Keratinocyte (primary cell): ENCODE results near the gene COX5A. TPM values are rescaled to one million over a fixed set of nuclear protein-coding genes. Genes with fewer than 3 reads are reported as not detected.

Experiments
- DNase-seq: peaks from one replicate; pipeline ENCODE4 v3.0.0-alpha.2; 2011; ENCODE audit warnings: low read depth, missing footprints, low spot score
- FAIRE-seq: peaks from 2 replicates; lab custom pipeline; 2011; peaks lifted over from hg19 to GRCh38; lab: Jason Lieb, UNC
- H2AFZ ChIP-seq: 2 replicates; pipeline ENCODE4 v1.6.0; 2012; ENCODE audit warnings: low read length, control low read depth, inconsistent platforms; ENCODE audit not compliant: control insufficient read depth
- H3K27ac ChIP-seq: 2 replicates; pipeline ENCODE4 v1.5.1; 2011; ENCODE audit warnings: low read length; ENCODE audit not compliant: control insufficient read depth, insufficient read depth
- H3K27me3 ChIP-seq: 3 replicates; pipeline ENCODE4 v1.6.0; 2011; ENCODE audit warnings: low read length; ENCODE audit not compliant: control insufficient read depth, insufficient read depth; ENCODE audit errors: extremely low read depth
- H3K36me3 ChIP-seq, 2 experiments: 2 replicates in 1 of 2; 3 replicates in 1 of 2; pipeline ENCODE4 v1.5.1; 2011; ENCODE audit warnings: low read length in 2 of 2, mild to moderate bottlenecking in 1 of 2; ENCODE audit not compliant: control insufficient read depth in 2 of 2, insufficient read depth in 2 of 2; ENCODE audit errors: extremely low read depth in 1 of 2
- H3K4me1 ChIP-seq: 3 replicates; pipeline ENCODE4 v1.5.1; 2011; ENCODE audit warnings: low read length; ENCODE audit not compliant: control insufficient read depth, insufficient read depth; ENCODE audit errors: extremely low read depth
- H3K4me2 ChIP-seq: 3 replicates; pipeline ENCODE4 v1.6.0; 2011; ENCODE audit warnings: low read depth, low read length; ENCODE audit not compliant: control insufficient read depth, insufficient read depth; ENCODE audit errors: extremely low read depth
- H3K4me3 ChIP-seq, 3 experiments: fragments of 200-600 bp in 1 of 3; sonication (generic) in 1 of 3; 2 replicates in 2 of 3; 3 replicates in 1 of 3; pipeline ENCODE4 v1.5.1; 2011 to 2016; ENCODE audit warnings: low read length in 3 of 3, mild to moderate bottlenecking in 3 of 3, control low read depth in 2 of 3, inconsistent platforms in 1 of 3, low read depth in 1 of 3, mixed read lengths in 1 of 3, mixed run types in 1 of 3, moderate library complexity in 1 of 3; ENCODE audit not compliant: control insufficient read depth in 2 of 3, insufficient read depth in 2 of 3; ENCODE audit errors: extremely low read depth in 1 of 3
- H3K79me2 ChIP-seq: 2 replicates; pipeline ENCODE4 v1.6.0; 2012; ENCODE audit warnings: low read length; ENCODE audit not compliant: control insufficient read depth, insufficient read depth
- H3K9ac ChIP-seq: 3 replicates; pipeline ENCODE4 v1.6.0; 2011; ENCODE audit warnings: low read length; ENCODE audit not compliant: control insufficient read depth, insufficient read depth; ENCODE audit errors: extremely low read depth
- H3K9me1 ChIP-seq: 3 replicates; pipeline ENCODE4 v1.6.0; 2011; ENCODE audit warnings: low read length; ENCODE audit not compliant: control insufficient read depth, insufficient read depth; ENCODE audit errors: extremely low read depth
- H3K9me3 ChIP-seq: 2 replicates; pipeline ENCODE4 v1.5.1; 2012; ENCODE audit warnings: low read depth, low read length; ENCODE audit not compliant: control insufficient read depth
- H4K20me1 ChIP-seq: 3 replicates; pipeline ENCODE4 v1.6.0; 2011; ENCODE audit warnings: low read length; ENCODE audit not compliant: control insufficient read depth, insufficient read depth; ENCODE audit errors: extremely low read depth
- EZH2 ChIP-seq: IDR thresholded peaks from one replicate; pipeline ENCODE4 v1.6.1; 2012; ENCODE audit warnings: inconsistent platforms, mild to moderate bottlenecking, low read length, moderate library complexity
- dilution Hi-C: fragments of 300-500 bp; cut with MboI; formaldehyde crosslinking; loops from one replicate; pipeline ENCODE4 v1.7.0; 2020; ENCODE audit warnings: low sequenced_read_pairs; ENCODE audit not compliant: extremely low pct_ligation_motif_present
- polyA plus RNA-seq, 5 experiments: library from polyadenylated mRNA; depleted of rRNA in 3 of 5; stranded (reverse) in 3 of 5; stranded (forward) in 1 of 5; unstranded in 1 of 5; fragments of >200 nt; gene quantifications; 1 replicate in 1 of 5; 2 replicates in 3 of 5; 3 replicates in 1 of 5; pipeline versions ENCODE4 v1.2.1 to v1.2.3, GENCODE V29; 2011 to 2012; ENCODE audit warnings: missing spikeins in 2 of 5, low read depth in 1 of 5, low replicate concordance in 1 of 5
- TF ChIP-seq, protein P1 (sequence below), 3 experiments: IDR thresholded peaks in 1 of 3; conservative IDR thresholded peaks in 1 of 3; optimal IDR thresholded peaks in 1 of 3; 2 replicates in 2 of 3; 3 replicates in 1 of 3; pipeline versions ENCODE3 to v1.5.1; 2011; ENCODE audit warnings: low read length in 3 of 3, mild to moderate bottlenecking in 3 of 3, moderate library complexity in 2 of 3, control low read depth in 1 of 3, inconsistent platforms in 1 of 3; ENCODE audit not compliant: insufficient read depth in 2 of 3; ENCODE audit errors: extremely low read depth in 1 of 3

Gene COX5A
- polyA plus RNA-seq, 1 donor (not counting 4 experiments of a cell fraction or from before 2014, with no cell fraction given), result 217 TPM

GRCh38 chr15:74978077-74978476 lies 40.2 kb upstream of the COX5A start:
- dilution Hi-C loops, result no loop called here

GRCh38 chr15:74977599-74977998 lies 39.7 kb upstream of the COX5A start:
- Histone ChIP-seq H3K79me2 (no peaks in the 10 kb centered on the region), H2AFZ (no peak overlapping the region), H4K20me1 (no peaks in the 10 kb centered on the region), H3K9ac (no peak overlapping the region), H3K36me3 (no peaks in the 10 kb centered on the region), H3K4me2 (no peak overlapping the region), H3K27ac (no peak overlapping the region), H3K4me1 (no peaks in the 10 kb centered on the region), H3K9me1 (no peaks in the 10 kb centered on the region), H3K4me3 (no peak overlapping the region), H3K9me3 (no peaks in the 10 kb centered on the region), H3K27me3 (peaks cover 4% of the 10 kb centered on the region)
- FAIRE-seq (no peak), DNase-seq (no peak)
- TF ChIP-seq, protein P1, sequence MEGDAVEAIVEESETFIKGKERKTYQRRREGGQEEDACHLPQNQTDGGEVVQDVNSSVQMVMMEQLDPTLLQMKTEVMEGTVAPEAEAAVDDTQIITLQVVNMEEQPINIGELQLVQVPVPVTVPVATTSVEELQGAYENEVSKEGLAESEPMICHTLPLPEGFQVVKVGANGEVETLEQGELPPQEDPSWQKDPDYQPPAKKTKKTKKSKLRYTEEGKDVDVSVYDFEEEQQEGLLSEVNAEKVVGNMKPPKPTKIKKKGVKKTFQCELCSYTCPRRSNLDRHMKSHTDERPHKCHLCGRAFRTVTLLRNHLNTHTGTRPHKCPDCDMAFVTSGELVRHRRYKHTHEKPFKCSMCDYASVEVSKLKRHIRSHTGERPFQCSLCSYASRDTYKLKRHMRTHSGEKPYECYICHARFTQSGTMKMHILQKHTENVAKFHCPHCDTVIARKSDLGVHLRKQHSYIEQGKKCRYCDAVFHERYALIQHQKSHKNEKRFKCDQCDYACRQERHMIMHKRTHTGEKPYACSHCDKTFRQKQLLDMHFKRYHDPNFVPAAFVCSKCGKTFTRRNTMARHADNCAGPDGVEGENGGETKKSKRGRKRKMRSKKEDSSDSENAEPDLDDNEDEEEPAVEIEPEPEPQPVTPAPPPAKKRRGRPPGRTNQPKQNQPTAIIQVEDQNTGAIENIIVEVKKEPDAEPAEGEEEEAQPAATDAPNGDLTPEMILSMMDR (optimal IDR thresholded peaks at IDR 0.05 in 1 of 3, IDR thresholded peaks at IDR 0.05 in 1 of 3, conservative IDR thresholded peaks at IDR 0.05 in 1 of 3; ENCODE audit: extremely low read depth in 1 of 3, insufficient read depth in 2 of 3, low read length in 3 of 3), result no peak
- dilution Hi-C loops, result no loop called here

More at GRCh38 chr15:74978077-74978476, 40.2 kb upstream of the COX5A start:
- H2AFZ ChIP-seq, result no peak overlapping the region
- H3K9me1 ChIP-seq, result no peaks in the 10 kb centered on the region
- H4K20me1 ChIP-seq, result no peaks in the 10 kb centered on the region
- H3K79me2 ChIP-seq, result no peaks in the 10 kb centered on the region
- H3K4me1 ChIP-seq, result no peaks in the 10 kb centered on the region
- no peak overlapping the region for H3K4me3 ChIP-seq
- no peaks in the 10 kb centered on the region for H3K36me3 ChIP-seq
- DNase-seq (no peak), FAIRE-seq (no peak)
- peaks cover 4% of the 10 kb centered on the region for H3K27me3 ChIP-seq
- TF ChIP-seq EZH2, result no peak
- TF ChIP-seq, protein P1 (optimal IDR thresholded peaks at IDR 0.05 in 1 of 3, IDR thresholded peaks at IDR 0.05 in 1 of 3, conservative IDR thresholded peaks at IDR 0.05 in 1 of 3; ENCODE audit: extremely low read depth in 1 of 3, insufficient read depth in 2 of 3, low read length in 3 of 3), result no peak
- no peaks in the 10 kb centered on the region for H3K9me3 ChIP-seq
- H3K27ac ChIP-seq, result no peak overlapping the region
- no peak overlapping the region for H3K4me2 ChIP-seq
- H3K9ac ChIP-seq, result no peak overlapping the region
